Measurements from ENCODE around the gene ANKRD6. TPM values are rescaled to one million over a fixed set of nuclear protein-coding genes. Genes with fewer than 3 reads are reported as not detected.

ANKRD6 gene
- total and polyA plus RNA-seq, 2 donors (not counting 1 experiment from before 2014, with no cell fraction given) = 3.8 to 10.5 TPM

DNA sequence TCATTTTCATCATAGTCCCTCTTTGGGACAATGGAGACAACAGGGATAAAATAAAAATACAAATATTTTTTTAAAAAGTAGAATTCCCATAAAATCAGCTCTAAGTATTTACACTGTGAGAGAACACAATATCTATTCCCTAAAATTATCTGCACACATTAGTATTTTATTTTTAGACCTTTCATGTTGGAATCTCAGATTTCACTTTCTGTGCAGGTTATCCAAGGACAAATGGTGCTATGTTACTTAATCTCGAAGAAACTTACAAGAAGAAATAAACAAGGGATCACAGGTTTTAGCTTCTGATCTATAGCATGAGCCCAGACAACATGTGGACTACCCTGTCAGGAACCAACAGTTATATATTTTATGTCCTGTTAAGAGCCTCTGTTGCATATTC is 228.6 kb downstream of the ANKRD6 start:
- no peak overlapping the region for H3K4me2 ChIP-seq (replicated peaks; ENCODE audit: low read depth, low read length, poor library complexity, severe bottlenecking)
- CTCF ChIA-PET = no interaction called here
- H3K36me3 ChIP-seq (replicated peaks in 1 of 2; ENCODE audit: control extremely low read depth in 1 of 2, control insufficient read depth in 1 of 2, extremely low read depth in 1 of 2, insufficient read depth in 2 of 2, low read length in 1 of 2) = peaks cover 12 to 72% of the 10 kb centered on the region in 2 experiments
- no peak overlapping the region for H3K27ac ChIP-seq (ENCODE audit: low read length in 2 of 2)
- H3K27ac Mint-ChIP-seq = no peak overlapping the region
- no peaks in the 10 kb centered on the region for H3K27me3 ChIP-seq (replicated peaks in 1 of 4; ENCODE audit: control extremely low read depth in 1 of 4, control insufficient read depth in 3 of 4, insufficient read depth in 4 of 4, low read length in 3 of 4)
- H4K20me1 ChIP-seq (ENCODE audit: control insufficient read depth, insufficient read depth, low read length, poor library complexity, severe bottlenecking) = no peaks in the 10 kb centered on the region
- no peak overlapping the region for H3K9ac ChIP-seq (ENCODE audit: low read length)
- H3K9me3 Mint-ChIP-seq (ENCODE audit: insufficient read depth) = no peaks in the 10 kb centered on the region
- WGBS (ENCODE audit: insufficient coverage) = 100% methylated on average over 1 of the region's 1 CpG
- H3K4me3 ChIP-seq (ENCODE audit: control extremely low read depth in 1 of 5, extremely low read depth in 1 of 5, insufficient read depth in 1 of 5, low read depth in 2 of 5, low read length in 4 of 5) = no peak overlapping the region
- ATAC-seq (ENCODE audit: low read depth) = no peak
- no peak overlapping the region for H3K4me3 Mint-ChIP-seq
- TF ChIP-seq EZH2 (IDR thresholded peaks at IDR 0.05; ENCODE audit: borderline replicate concordance, insufficient read depth, low read depth, low read length, poor library complexity, severe bottlenecking) = no peak
- TF ChIP-seq, protein P1, sequence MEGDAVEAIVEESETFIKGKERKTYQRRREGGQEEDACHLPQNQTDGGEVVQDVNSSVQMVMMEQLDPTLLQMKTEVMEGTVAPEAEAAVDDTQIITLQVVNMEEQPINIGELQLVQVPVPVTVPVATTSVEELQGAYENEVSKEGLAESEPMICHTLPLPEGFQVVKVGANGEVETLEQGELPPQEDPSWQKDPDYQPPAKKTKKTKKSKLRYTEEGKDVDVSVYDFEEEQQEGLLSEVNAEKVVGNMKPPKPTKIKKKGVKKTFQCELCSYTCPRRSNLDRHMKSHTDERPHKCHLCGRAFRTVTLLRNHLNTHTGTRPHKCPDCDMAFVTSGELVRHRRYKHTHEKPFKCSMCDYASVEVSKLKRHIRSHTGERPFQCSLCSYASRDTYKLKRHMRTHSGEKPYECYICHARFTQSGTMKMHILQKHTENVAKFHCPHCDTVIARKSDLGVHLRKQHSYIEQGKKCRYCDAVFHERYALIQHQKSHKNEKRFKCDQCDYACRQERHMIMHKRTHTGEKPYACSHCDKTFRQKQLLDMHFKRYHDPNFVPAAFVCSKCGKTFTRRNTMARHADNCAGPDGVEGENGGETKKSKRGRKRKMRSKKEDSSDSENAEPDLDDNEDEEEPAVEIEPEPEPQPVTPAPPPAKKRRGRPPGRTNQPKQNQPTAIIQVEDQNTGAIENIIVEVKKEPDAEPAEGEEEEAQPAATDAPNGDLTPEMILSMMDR (IDR thresholded peaks at IDR 0.05) = no peak
- no peaks in the 10 kb centered on the region for H3K4me1 Mint-ChIP-seq
- H2AFZ ChIP-seq (ENCODE audit: insufficient read depth, low read depth, low read length, poor library complexity, severe bottlenecking) = no peak overlapping the region
- no peaks in the 10 kb centered on the region for H3K4me1 ChIP-seq (ENCODE audit: control insufficient read depth in 2 of 2, insufficient read depth in 2 of 2, low read length in 2 of 2)
- H3K27me3 Mint-ChIP-seq = no peaks in the 10 kb centered on the region
- H3K9me3 ChIP-seq (ENCODE audit: control extremely low read depth in 1 of 3, control insufficient read depth in 2 of 3, insufficient read depth in 1 of 3, low read length in 2 of 3) = no peaks in the 10 kb centered on the region
- DNase-seq = no peak
- POLR2A ChIA-PET = interaction anchor here (0.5 kb wide), 1 partner anchor 213 kb away, joined by 4 read pairs; no protein-coding TSS in a partner anchor
- intact Hi-C loops (cut with micrococcal nuclease) = no loop called here
- H3K79me2 ChIP-seq (ENCODE audit: control insufficient read depth, insufficient read depth, low read length) = no peaks in the 10 kb centered on the region

DNA sequence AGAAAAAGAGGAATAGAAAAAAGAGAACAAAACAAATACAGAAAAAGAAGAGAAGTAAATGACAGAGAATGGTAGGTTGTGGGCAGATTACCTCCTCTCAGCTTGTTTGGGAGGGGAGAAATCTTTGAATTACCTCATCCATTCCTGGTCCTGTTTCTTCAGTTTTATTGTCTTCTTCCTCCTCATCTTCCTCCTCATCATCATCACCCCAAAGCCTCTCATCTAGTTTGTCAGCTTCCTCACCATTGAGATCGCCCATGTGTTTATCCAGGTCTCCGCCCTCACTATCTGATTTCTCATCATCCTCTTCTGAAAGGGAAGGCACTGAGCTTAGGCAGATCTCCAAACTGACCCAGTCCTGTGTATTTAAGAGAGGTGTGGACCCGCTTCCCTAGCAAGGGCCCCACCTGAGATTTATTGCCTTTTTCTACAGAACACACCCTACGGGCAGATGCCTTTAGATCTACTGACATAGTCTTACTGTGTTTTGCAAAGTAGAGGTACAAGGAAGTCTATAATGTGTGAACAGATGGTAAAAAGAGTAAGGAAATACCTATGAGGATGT is 229.8 kb downstream of the ANKRD6 start:
- POLR2A ChIA-PET = no interaction called here
- H3K4me2 ChIP-seq (replicated peaks; ENCODE audit: low read depth, low read length, poor library complexity, severe bottlenecking) = no peak overlapping the region
- Mint-ChIP-seq H3K27ac (no peak overlapping the region), H3K4me1 (no peaks in the 10 kb centered on the region), H3K9me3 (ENCODE audit: insufficient read depth) (no peaks in the 10 kb centered on the region), H3K4me3 (no peak overlapping the region), H3K27me3 (no peaks in the 10 kb centered on the region)
- H3K9ac ChIP-seq (ENCODE audit: low read length) = no peak overlapping the region
- DNase-seq (no peak), ATAC-seq (ENCODE audit: low read depth) (no peak)
- no peak overlapping the region for H3K4me3 ChIP-seq (ENCODE audit: control extremely low read depth in 1 of 5, extremely low read depth in 1 of 5, insufficient read depth in 1 of 5, low read depth in 2 of 5, low read length in 4 of 5)
- no peaks in the 10 kb centered on the region for H3K9me3 ChIP-seq (ENCODE audit: control extremely low read depth in 1 of 3, control insufficient read depth in 2 of 3, insufficient read depth in 1 of 3, low read length in 2 of 3)
- CTCF ChIA-PET = no interaction called here
- no peaks in the 10 kb centered on the region for H3K27me3 ChIP-seq (replicated peaks in 1 of 4; ENCODE audit: control extremely low read depth in 1 of 4, control insufficient read depth in 3 of 4, insufficient read depth in 4 of 4, low read length in 3 of 4)
- H4K20me1 ChIP-seq (ENCODE audit: control insufficient read depth, insufficient read depth, low read length, poor library complexity, severe bottlenecking) = no peaks in the 10 kb centered on the region
- H3K27ac ChIP-seq (ENCODE audit: low read length in 2 of 2) = no peak overlapping the region
- H3K36me3 ChIP-seq (replicated peaks in 1 of 2; ENCODE audit: control extremely low read depth in 1 of 2, control insufficient read depth in 1 of 2, extremely low read depth in 1 of 2, insufficient read depth in 2 of 2, low read length in 1 of 2) = peaks cover 11 to 67% of the 10 kb centered on the region in 2 experiments
- H3K79me2 ChIP-seq (ENCODE audit: control insufficient read depth, insufficient read depth, low read length) = no peaks in the 10 kb centered on the region
- TF ChIP-seq EZH2 (IDR thresholded peaks at IDR 0.05; ENCODE audit: borderline replicate concordance, insufficient read depth, low read depth, low read length, poor library complexity, severe bottlenecking) = no peak
- TF ChIP-seq, protein P1 (IDR thresholded peaks at IDR 0.05) = no peak
- no peaks in the 10 kb centered on the region for H3K4me1 ChIP-seq (ENCODE audit: control insufficient read depth in 2 of 2, insufficient read depth in 2 of 2, low read length in 2 of 2)
- WGBS (ENCODE audit: insufficient coverage) = no CpG with 5 or more reads among the region's 4 CpGs
- no peak overlapping the region for H2AFZ ChIP-seq (ENCODE audit: insufficient read depth, low read depth, low read length, poor library complexity, severe bottlenecking)
- intact Hi-C loops (cut with micrococcal nuclease) = no loop called here

Data from B cell (primary cell).